BLaER1 (cell line): ENCODE measurements around the gene ASTN2.

ENCODE experiments used
- H3K27ac ChIP-seq: shearing (Covaris generic); formaldehyde crosslinking; 2 replicates; pipeline ENCODE4 v1.8.1; 2022
- H3K27me3 ChIP-seq: shearing (Covaris generic); formaldehyde crosslinking; 2 replicates; pipeline ENCODE4 v1.8.1; 2022
- H3K36me3 ChIP-seq: shearing (Covaris generic); formaldehyde crosslinking; 2 replicates; pipeline ENCODE4 v1.8.1; 2022
- H3K4me1 ChIP-seq: shearing (Covaris generic); formaldehyde crosslinking; 2 replicates; pipeline ENCODE4 v1.8.1; 2022
- H3K4me2 ChIP-seq: shearing (Covaris generic); formaldehyde crosslinking; 2 replicates; pipeline ENCODE4 v1.8.1; 2022
- H3K4me3 ChIP-seq: shearing (Covaris generic); formaldehyde crosslinking; 2 replicates; pipeline ENCODE4 v1.8.1; 2022
- H3K9ac ChIP-seq: shearing (Covaris generic); formaldehyde crosslinking; 2 replicates; pipeline ENCODE4 v1.8.1; 2022
- H3K9me3 ChIP-seq: shearing (Covaris generic); formaldehyde crosslinking; 2 replicates; pipeline ENCODE4 v1.8.1; 2022
- H4K20me1 ChIP-seq: shearing (Covaris generic); formaldehyde crosslinking; 2 replicates; pipeline ENCODE4 v1.8.1; 2022
- Cebpa-rat ChIP-seq: shearing (Covaris generic); IDR thresholded peaks from 2 replicates; pipeline ENCODE4 v1.8.1; 2022

Gene ASTN2

DNA sequence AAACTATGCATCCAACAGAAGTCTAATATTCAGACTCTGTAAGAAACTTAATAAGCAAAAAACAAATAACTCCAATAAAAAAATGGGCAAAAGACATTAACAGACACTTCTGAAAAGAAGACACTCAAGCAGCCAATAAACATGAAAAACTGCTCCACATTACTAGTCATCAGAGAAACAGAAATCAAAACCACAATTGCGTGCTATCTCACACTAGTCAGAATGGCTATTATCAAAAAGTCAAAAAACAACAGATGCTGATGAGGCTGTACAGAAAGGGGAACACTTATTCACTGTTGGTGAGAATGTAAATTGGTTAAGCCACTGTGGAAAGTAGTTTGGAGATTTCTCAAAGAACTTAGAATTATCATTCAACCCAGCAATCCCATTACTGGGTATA, 829.0 kb downstream of the ASTN2 start:
- no peaks in the 10 kb centered on the region for H3K27me3 ChIP-seq
- no peaks in the 10 kb centered on the region for H3K4me1 ChIP-seq
- H3K4me2 ChIP-seq, result no peak overlapping the region
- no peak overlapping the region for H3K9ac ChIP-seq
- H3K4me3 ChIP-seq, result no peak overlapping the region
- no peak overlapping the region for H3K27ac ChIP-seq
- no peaks in the 10 kb centered on the region for H4K20me1 ChIP-seq
- H3K36me3 ChIP-seq, result no peaks in the 10 kb centered on the region
- no peak for TF ChIP-seq Cebpa-rat
- H3K9me3 ChIP-seq, result peaks cover 22% of the 10 kb centered on the region

GRCh38 chr9:116585204-116585603, 829.7 kb downstream of the ASTN2 start:
- Histone ChIP-seq H3K27me3 (no peaks in the 10 kb centered on the region), H3K9me3 (peaks cover 20% of the 10 kb centered on the region), H3K27ac (no peak overlapping the region), H3K4me1 (no peaks in the 10 kb centered on the region), H3K36me3 (no peaks in the 10 kb centered on the region), H3K4me3 (no peak overlapping the region), H4K20me1 (no peaks in the 10 kb centered on the region), H3K4me2 (no peak overlapping the region), H3K9ac (no peak overlapping the region)
- no peak for TF ChIP-seq Cebpa-rat

GRCh38 chr9:116580853-116581252, 834.0 kb downstream of the ASTN2 start:
- Histone ChIP-seq H4K20me1 (no peaks in the 10 kb centered on the region), H3K9ac (no peak overlapping the region), H3K36me3 (no peaks in the 10 kb centered on the region), H3K27ac (no peak overlapping the region), H3K9me3 (no peaks in the 10 kb centered on the region), H3K4me2 (no peak overlapping the region), H3K4me1 (no peaks in the 10 kb centered on the region), H3K27me3 (no peaks in the 10 kb centered on the region), H3K4me3 (no peak overlapping the region)
- TF ChIP-seq Cebpa-rat, result no peak

- Histone ChIP-seq H3K4me3 (no peak overlapping the region), H3K4me2 (no peak overlapping the region), H3K27ac (no peak overlapping the region), H3K9ac (no peak overlapping the region), H3K4me1 (peaks cover 7% of the 10 kb centered on the region; the same call in 1 of the 2 replicates), H3K27me3 (no peaks in the 10 kb centered on the region), H3K36me3 (no peaks in the 10 kb centered on the region), H3K9me3 (no peaks in the 10 kb centered on the region), H4K20me1 (no peaks in the 10 kb centered on the region)
- TF ChIP-seq Cebpa-rat, result no peak
Observed at GRCh38 chr9:116576386-116576785, 838.5 kb downstream of the ASTN2 start.

GRCh38 chr9:116574027-116574679, 840.7 kb downstream of the ASTN2 start:
- H3K36me3 ChIP-seq, result no peaks in the 10 kb centered on the region
- no peaks in the 10 kb centered on the region for H3K27me3 ChIP-seq
- H3K4me3 ChIP-seq, result no peak overlapping the region
- TF ChIP-seq Cebpa-rat, result no peak
- H3K9ac ChIP-seq, result no peak overlapping the region
- H3K4me2 ChIP-seq, result no peak overlapping the region
- no peak overlapping the region for H3K27ac ChIP-seq
- H3K4me1 ChIP-seq, result peaks cover 12% of the 10 kb centered on the region; the same call in 1 of the 2 replicates
- no peaks in the 10 kb centered on the region for H4K20me1 ChIP-seq
- H3K9me3 ChIP-seq, result no peaks in the 10 kb centered on the region

DNA sequence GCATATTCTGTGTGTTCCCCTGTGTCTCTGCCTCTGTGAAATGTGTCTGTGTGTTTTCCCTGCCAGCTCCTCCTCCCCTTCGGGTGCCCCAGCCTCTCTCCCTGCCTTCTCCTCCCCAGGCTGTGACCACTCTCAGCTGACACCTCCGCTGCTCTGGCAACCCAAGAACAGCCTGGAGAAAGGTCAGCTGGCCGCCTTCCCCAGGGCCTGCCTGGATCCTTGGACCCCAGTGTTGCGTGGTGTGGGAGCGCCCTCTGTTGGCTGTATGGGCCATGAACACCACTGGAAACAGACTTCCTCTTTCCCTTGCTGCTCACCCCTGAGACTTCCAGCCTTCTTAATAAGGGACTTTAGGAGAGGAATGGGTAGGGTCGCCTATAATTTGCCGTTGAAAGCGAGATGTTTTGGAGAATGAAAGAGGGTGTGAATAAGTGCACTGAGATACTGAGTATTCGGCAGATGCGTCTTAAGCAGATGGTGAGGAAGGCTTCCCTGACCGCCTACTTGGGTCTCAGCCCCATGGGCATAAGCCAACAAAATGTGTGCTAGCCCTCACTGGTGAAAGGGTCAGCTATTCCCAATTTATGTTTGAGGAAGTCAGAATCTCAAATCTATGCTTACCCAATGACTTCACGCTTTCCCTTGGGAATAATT, 842.6 kb downstream of the ASTN2 start:
- H3K27me3 ChIP-seq, result no peaks in the 10 kb centered on the region
- no peaks in the 10 kb centered on the region for H3K9me3 ChIP-seq
- no peak for TF ChIP-seq Cebpa-rat
- H3K4me3 ChIP-seq, result no peak overlapping the region
- H3K4me2 ChIP-seq, result no peak overlapping the region
- H3K27ac ChIP-seq, result no peak overlapping the region
- H3K9ac ChIP-seq, result no peak overlapping the region
- no peaks in the 10 kb centered on the region for H3K36me3 ChIP-seq
- no peaks in the 10 kb centered on the region for H4K20me1 ChIP-seq
- peaks cover 12% of the 10 kb centered on the region; the same call in 1 of the 2 replicates for H3K4me1 ChIP-seq

GRCh38 chr9:116569111-116569510, 845.7 kb downstream of the ASTN2 start:
- Histone ChIP-seq H4K20me1 (no peaks in the 10 kb centered on the region), H3K27me3 (no peaks in the 10 kb centered on the region), H3K9me3 (no peaks in the 10 kb centered on the region), H3K4me3 (no peak overlapping the region), H3K4me1 (peaks cover 12% of the 10 kb centered on the region; the same call in 1 of the 2 replicates), H3K27ac (no peak overlapping the region), H3K9ac (no peak overlapping the region), H3K4me2 (no peak overlapping the region), H3K36me3 (no peaks in the 10 kb centered on the region)
- no peak for TF ChIP-seq Cebpa-rat

GRCh38 chr9:116566677-116567488, 848.0 kb downstream of the ASTN2 start:
- TF ChIP-seq Cebpa-rat, result no peak

DNA sequence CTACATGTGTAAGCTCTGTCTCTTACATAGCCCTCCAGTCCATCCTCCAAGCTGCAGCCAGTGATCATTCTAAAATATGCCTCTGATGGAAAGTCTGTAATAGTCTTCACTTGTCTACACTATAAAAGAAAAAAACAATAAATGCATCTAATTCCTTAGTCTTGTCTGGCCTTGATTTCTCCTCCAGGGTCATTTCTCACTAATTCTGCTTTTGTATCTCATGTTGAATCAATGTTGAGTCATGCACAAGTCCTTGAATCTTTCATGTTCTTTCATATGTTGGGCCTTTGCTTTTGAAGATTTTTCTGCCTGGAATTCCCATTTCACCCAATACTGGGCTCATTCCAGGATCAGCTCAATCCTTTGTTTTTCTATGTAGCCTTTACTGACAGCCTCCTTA, 848.9 kb downstream of the ASTN2 start:
- Histone ChIP-seq H3K36me3 (no peaks in the 10 kb centered on the region), H3K4me1 (peaks cover 2% of the 10 kb centered on the region; the same call in 1 of the 2 replicates), H3K27ac (no peak overlapping the region), H3K4me2 (no peak overlapping the region), H4K20me1 (no peaks in the 10 kb centered on the region), H3K4me3 (no peak overlapping the region), H3K9ac (no peak overlapping the region), H3K9me3 (no peaks in the 10 kb centered on the region), H3K27me3 (no peaks in the 10 kb centered on the region)
- no peak for TF ChIP-seq Cebpa-rat

More at GRCh38 chr9:116566677-116567488, 848.0 kb downstream of the ASTN2 start:
- no peak overlapping the region for H3K4me2 ChIP-seq
- no peak overlapping the region for H3K27ac ChIP-seq
- no peak overlapping the region for H3K4me3 ChIP-seq
- H3K4me1 ChIP-seq, result peaks cover 6% of the 10 kb centered on the region; the same call in 1 of the 2 replicates
- no peaks in the 10 kb centered on the region for H3K9me3 ChIP-seq
- H3K27me3 ChIP-seq, result no peaks in the 10 kb centered on the region
- H3K9ac ChIP-seq, result no peak overlapping the region
- H4K20me1 ChIP-seq, result no peaks in the 10 kb centered on the region
- H3K36me3 ChIP-seq, result no peaks in the 10 kb centered on the region
